ENCODE data around the gene SSR4. TPM values are rescaled to one million over a fixed set of nuclear protein-coding genes. Genes with fewer than 3 reads are reported as not detected.
A peak's percentile ranks its signal among the peaks of the same experiment; 100 is the strongest.

SSR4 gene
- total and polyA plus RNA-seq, 2 of the 13 experiments (the other 11 are each of a cell fraction or from before 2014, with no cell fraction given), result 214 to 288 TPM

DNA sequence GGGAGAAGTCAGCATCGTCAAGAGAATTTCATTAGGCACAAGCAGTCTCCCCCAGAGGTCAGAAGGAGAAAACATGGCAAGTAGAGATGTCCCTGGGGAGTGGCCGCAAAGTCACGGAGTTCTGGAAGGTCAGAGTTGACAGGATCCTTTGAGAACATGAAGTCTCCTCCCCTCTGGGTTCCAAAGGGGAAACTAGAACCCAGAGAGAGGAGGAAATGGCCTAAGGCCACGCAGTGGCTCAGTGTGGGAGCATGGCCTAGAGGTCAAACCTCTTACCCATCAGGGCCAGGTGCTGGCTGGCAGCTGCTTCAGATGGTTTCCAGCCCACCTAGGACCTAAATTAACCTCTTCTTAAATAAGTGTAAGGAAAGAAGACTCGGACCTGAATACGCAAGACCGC, 1.2 kb upstream of the SSR4 start:
- in situ Hi-C loops (cut with HindIII; ENCODE audit: extremely low pct_ligation_motif_present, low pct_unique_long_range_greater_than_20kb), result no loop called here
- Histone ChIP-seq H3K79me2 (ENCODE audit: insufficient read depth, low read length) (peaks cover 22% of the 10 kb centered on the region), H2AFZ (ENCODE audit: low read length) (no peak overlapping the region), H4K20me1 (ENCODE audit: insufficient read depth, low read length) (no peaks in the 10 kb centered on the region), H3K4me1 (ENCODE audit: insufficient read depth, low read length) (peaks cover 27% of the 10 kb centered on the region), H3K36me3 (replicated peaks in 1 of 2; ENCODE audit: control insufficient read depth in 1 of 2, insufficient read depth in 2 of 2, low read length in 2 of 2) (peaks cover 0 to 3% of the 10 kb centered on the region in 2 experiments; a peak in 1 of 5 replicates), H3K27me3 (ENCODE audit: control insufficient read depth in 1 of 2, insufficient read depth in 2 of 2, low read length in 2 of 2) (no peaks in the 10 kb centered on the region; a peak in 1 of 5 replicates), H3K9me3 (ENCODE audit: low read length) (no peaks in the 10 kb centered on the region), H3K27ac (ENCODE audit: extremely low read length, insufficient read depth, low read length) (peak overlapping the region; percentile 88), H3K9ac (ENCODE audit: insufficient read depth, low read depth, low read length) (peak overlapping the region; percentile 94), H3K4me2 (ENCODE audit: low read depth, low read length) (peak overlapping the region; percentile 76), H3K4me3 (replicated peaks in 1 of 3; ENCODE audit: insufficient read depth in 1 of 3, low read depth in 2 of 3, low read length in 3 of 3) (peak overlapping the region; percentile 66 to 77 (median 75))
- no peak for DNase-seq (ENCODE audit: low spot score)
- BruUV-seq (replicated peaks), result no TSS peak
- TF ChIP-seq, protein P1, sequence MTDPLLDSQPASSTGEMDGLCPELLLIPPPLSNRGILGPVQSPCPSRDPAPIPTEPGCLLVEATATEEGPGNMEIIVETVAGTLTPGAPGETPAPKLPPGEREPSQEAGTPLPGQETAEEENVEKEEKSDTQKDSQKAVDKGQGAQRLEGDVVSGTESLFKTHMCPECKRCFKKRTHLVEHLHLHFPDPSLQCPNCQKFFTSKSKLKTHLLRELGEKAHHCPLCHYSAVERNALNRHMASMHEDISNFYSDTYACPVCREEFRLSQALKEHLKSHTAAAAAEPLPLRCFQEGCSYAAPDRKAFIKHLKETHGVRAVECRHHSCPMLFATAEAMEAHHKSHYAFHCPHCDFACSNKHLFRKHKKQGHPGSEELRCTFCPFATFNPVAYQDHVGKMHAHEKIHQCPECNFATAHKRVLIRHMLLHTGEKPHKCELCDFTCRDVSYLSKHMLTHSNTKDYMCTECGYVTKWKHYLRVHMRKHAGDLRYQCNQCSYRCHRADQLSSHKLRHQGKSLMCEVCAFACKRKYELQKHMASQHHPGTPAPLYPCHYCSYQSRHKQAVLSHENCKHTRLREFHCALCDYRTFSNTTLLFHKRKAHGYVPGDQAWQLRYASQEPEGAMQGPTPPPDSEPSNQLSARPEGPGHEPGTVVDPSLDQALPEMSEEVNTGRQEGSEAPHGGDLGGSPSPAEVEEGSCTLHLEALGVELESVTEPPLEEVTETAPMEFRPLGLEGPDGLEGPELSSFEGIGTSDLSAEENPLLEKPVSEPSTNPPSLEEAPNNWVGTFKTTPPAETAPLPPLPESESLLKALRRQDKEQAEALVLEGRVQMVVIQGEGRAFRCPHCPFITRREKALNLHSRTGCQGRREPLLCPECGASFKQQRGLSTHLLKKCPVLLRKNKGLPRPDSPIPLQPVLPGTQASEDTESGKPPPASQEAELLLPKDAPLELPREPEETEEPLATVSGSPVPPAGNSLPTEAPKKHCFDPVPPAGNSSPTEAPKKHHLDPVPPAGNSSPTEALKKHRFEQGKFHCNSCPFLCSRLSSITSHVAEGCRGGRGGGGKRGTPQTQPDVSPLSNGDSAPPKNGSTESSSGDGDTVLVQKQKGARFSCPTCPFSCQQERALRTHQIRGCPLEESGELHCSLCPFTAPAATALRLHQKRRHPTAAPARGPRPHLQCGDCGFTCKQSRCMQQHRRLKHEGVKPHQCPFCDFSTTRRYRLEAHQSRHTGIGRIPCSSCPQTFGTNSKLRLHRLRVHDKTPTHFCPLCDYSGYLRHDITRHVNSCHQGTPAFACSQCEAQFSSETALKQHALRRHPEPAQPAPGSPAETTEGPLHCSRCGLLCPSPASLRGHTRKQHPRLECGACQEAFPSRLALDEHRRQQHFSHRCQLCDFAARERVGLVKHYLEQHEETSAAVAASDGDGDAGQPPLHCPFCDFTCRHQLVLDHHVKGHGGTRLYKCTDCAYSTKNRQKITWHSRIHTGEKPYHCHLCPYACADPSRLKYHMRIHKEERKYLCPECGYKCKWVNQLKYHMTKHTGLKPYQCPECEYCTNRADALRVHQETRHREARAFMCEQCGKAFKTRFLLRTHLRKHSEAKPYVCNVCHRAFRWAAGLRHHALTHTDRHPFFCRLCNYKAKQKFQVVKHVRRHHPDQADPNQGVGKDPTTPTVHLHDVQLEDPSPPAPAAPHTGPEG (CRISPR knock-in tag; IDR thresholded peaks at IDR 0.05), result no peak
- TF ChIP-seq ZNF615 (CRISPR knock-in tag; IDR thresholded peaks at IDR 0.05; ENCODE audit: borderline replicate concordance) (no peak), STAG1 (CRISPR knock-in tag; IDR thresholded peaks at IDR 0.05) (no peak), ZNF644 (CRISPR knock-in tag; IDR thresholded peaks at IDR 0.05; ENCODE audit: low read depth) (no peak), ZNF747 (CRISPR knock-in tag; IDR thresholded peaks at IDR 0.05; ENCODE audit: borderline replicate concordance) (no peak), SP5 (CRISPR knock-in tag; IDR thresholded peaks at IDR 0.05; ENCODE audit: borderline replicate concordance, low read depth) (no peak)
- TF ChIP-seq, protein P2, sequence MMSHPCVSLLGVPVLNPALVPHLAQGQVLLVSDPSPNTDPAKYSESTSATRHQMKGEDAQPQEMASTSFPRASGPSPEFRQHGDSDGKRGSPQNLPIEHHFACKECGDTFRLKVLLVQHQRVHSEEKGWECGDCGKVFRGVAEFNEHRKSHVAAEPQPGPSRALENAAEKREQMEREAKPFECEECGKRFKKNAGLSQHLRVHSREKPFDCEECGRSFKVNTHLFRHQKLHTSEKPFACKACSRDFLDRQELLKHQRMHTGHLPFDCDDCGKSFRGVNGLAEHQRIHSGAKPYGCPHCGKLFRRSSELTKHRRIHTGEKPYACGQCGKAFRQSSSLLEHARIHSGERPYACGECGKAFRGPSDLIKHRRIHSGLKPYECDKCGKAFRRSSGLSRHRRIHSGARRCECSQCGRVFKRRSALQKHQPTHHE (CRISPR knock-in tag; IDR thresholded peaks at IDR 0.05; ENCODE audit: borderline replicate concordance), result no peak
- TF ChIP-seq, protein P3, sequence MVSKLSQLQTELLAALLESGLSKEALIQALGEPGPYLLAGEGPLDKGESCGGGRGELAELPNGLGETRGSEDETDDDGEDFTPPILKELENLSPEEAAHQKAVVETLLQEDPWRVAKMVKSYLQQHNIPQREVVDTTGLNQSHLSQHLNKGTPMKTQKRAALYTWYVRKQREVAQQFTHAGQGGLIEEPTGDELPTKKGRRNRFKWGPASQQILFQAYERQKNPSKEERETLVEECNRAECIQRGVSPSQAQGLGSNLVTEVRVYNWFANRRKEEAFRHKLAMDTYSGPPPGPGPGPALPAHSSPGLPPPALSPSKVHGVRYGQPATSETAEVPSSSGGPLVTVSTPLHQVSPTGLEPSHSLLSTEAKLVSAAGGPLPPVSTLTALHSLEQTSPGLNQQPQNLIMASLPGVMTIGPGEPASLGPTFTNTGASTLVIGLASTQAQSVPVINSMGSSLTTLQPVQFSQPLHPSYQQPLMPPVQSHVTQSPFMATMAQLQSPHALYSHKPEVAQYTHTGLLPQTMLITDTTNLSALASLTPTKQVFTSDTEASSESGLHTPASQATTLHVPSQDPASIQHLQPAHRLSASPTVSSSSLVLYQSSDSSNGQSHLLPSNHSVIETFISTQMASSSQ (IDR thresholded peaks at IDR 0.05; ENCODE audit: low read depth), result no peak
- TF ChIP-seq, protein P3 (CRISPR knock-in tag; IDR thresholded peaks at IDR 0.05; ENCODE audit: borderline replicate concordance), result no peak
- TF ChIP-seq, protein P4, sequence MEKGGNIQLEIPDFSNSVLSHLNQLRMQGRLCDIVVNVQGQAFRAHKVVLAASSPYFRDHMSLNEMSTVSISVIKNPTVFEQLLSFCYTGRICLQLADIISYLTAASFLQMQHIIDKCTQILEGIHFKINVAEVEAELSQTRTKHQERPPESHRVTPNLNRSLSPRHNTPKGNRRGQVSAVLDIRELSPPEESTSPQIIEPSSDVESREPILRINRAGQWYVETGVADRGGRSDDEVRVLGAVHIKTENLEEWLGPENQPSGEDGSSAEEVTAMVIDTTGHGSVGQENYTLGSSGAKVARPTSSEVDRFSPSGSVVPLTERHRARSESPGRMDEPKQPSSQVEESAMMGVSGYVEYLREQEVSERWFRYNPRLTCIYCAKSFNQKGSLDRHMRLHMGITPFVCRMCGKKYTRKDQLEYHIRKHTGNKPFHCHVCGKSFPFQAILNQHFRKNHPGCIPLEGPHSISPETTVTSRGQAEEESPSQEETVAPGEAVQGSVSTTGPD (CRISPR knock-in tag; IDR thresholded peaks at IDR 0.05), result no peak
- no peak for FAIRE-seq
- WGBS (ENCODE audit: low lambda C conversion rate), result 5% methylated on average over 2 of the region's 7 CpGs
- ATAC-seq, result 0 out of 3 replicates have a peak, but pooled peaks have one; percentile 8
- intact Hi-C loops (cut with micrococcal nuclease; ENCODE audit: unreplicated experiment), result no loop called here
- ChIA-PET POLR2A (interaction anchor here (1.4 to 1.8 kb wide), 4 partner anchors 27 to 135 kb away, joined by 5 to 12 read pairs (median 6); partner anchors contain the start of genes ARHGAP4 and PLXNB3), CTCF (ENCODE audit: low intra/inter-chr PET ratio, low total read pairs) (no interaction called here)
